Fibroblast of mammary gland (primary cell): ENCODE measurements around the gene DLG4.
"Not testable (repeated sequence)": the region's sequence is repeated elsewhere in the genome, so short reads cannot be mapped to it uniquely, and the experiment has no call there.

Experiments
- DNase-seq: peaks from one replicate; pipeline ENCODE4 v3.0.0-alpha.2; 2010; ENCODE audit warnings: low read depth
- H3K4me3 ChIP-seq: 2 replicates; pipeline ENCODE4 v1.5.1; 2011; ENCODE audit warnings: low read depth, mild to moderate bottlenecking, low read length, moderate library complexity; ENCODE audit not compliant: control insufficient read depth
- CTCF ChIP-seq: conservative IDR thresholded peaks from 2 replicates; pipeline ENCODE4 v1.5.1; 2011; ENCODE audit warnings: low read depth, low read length, inconsistent platforms; ENCODE audit not compliant: control insufficient read depth, insufficient read depth

Gene DLG4

GRCh38 chr17:7183433-7184090 is 36.1 kb downstream of the DLG4 start:
- no peak for DNase-seq
- no peak overlapping the region for H3K4me3 ChIP-seq
- no peak for TF ChIP-seq CTCF

- not testable (repeated sequence) for H3K4me3 ChIP-seq, DNase-seq
These were observed 37.5 kb downstream of the DLG4 start for GRCh38 chr17:7182101-7182500.

GRCh38 chr17:7179317-7180254 is 40.0 kb downstream of the DLG4 start, which contains the start of gene ASGR1:
Gene ASGR1, minus strand, starts transcription at chr17:7179370. Its CDS starts 807 bp downstream, at chr17:7178563.
- TF ChIP-seq CTCF, result no peak
- H3K4me3 ChIP-seq, result no peak within 1 kb of the TSS
- DNase-seq, result no peak

GRCh38 chr17:7178973-7179316 is 40.7 kb downstream of the DLG4 start:
- H3K4me3 ChIP-seq, result no peak overlapping the region
- no peak for DNase-seq
- TF ChIP-seq CTCF, result no peak

- peak; percentile 40 for DNase-seq
- no peak for TF ChIP-seq CTCF
- H3K4me3 ChIP-seq, result peak overlapping the region; percentile 33
These were observed 41.6 kb downstream of the DLG4 start for GRCh38 chr17:7177954-7178477.

- H3K4me3 ChIP-seq, result peak overlapping the region; percentile 33
- DNase-seq, result peak; percentile 55
- TF ChIP-seq CTCF, result peak; percentile 71
These were observed 42.3 kb downstream of the DLG4 start for GRCh38 chr17:7177191-7177953.
